ENCODE results near the gene PSTPIP1.

- TF ChIP-seq CTCF (IDR thresholded peaks at IDR 0.05; ENCODE audit: low read depth, low read length), result no peak
- no peak for TF ChIP-seq POLR2A (IDR thresholded peaks at IDR 0.05; ENCODE audit: extremely low read depth, insufficient read length)
- no peak for TF ChIP-seq MYC (IDR thresholded peaks at IDR 0.05; ENCODE audit: low read depth, low read length)
These were observed 22.2 kb downstream of the PSTPIP1 start for GRCh38 chr15:77017091-77017660.

All from NB4 (cell line).